Glomerular endothelial cell (primary cell): ENCODE data around the gene ACTL9. TPM values are rescaled to one million over a fixed set of nuclear protein-coding genes. Genes with fewer than 3 reads are reported as not detected.
"Not testable (repeated sequence)": the region's sequence is repeated elsewhere in the genome, so short reads cannot be mapped to it uniquely, and the experiment has no call there.

ENCODE experiments used
- DNase-seq: peaks from one replicate; pipeline ENCODE4 v3.0.0-alpha.2; 2011; ENCODE audit warnings: low read depth, low spot score; ENCODE audit errors: extremely low read depth
- total RNA-seq: library from RNA; depleted of rRNA; stranded (reverse); fragments of >200 nt; gene quantifications from 2 replicates; pipeline ENCODE4 v1.2.3, GENCODE V29; 2015

ACTL9 gene
- not detected in 2 replicates for total RNA-seq

GRCh38 chr19:8698433-8699063, at the start of gene ACTL9:
TSS of gene ACTL9 (minus strand) at chr19:8698795. CDS start at chr19:8698701, 94 bp downstream.
- DNase-seq, result no peak

GRCh38 chr19:8739291-8740065, 40.9 kb upstream of the ACTL9 start:
- not testable (repeated sequence) for DNase-seq

- no peak for DNase-seq
Measured at GRCh38 chr19:8738377-8738776, 39.8 kb upstream of the ACTL9 start.

- no peak for DNase-seq
Measured at GRCh38 chr19:8731428-8732169, 33.0 kb upstream of the ACTL9 start.

GRCh38 chr19:8724276-8724675, 25.7 kb upstream of the ACTL9 start:
- DNase-seq, result no peak

GRCh38 chr19:8722032-8722431, 23.4 kb upstream of the ACTL9 start:
- no peak for DNase-seq

- no peak for DNase-seq
Measured at GRCh38 chr19:8721334-8721733, 22.7 kb upstream of the ACTL9 start, which contains the start of gene OR2Z1. TSS of gene OR2Z1 (plus strand) at chr19:8721634. CDS start at chr19:8731029, 9,395 bp downstream.

GRCh38 chr19:8710337-8710736, 11.7 kb upstream of the ACTL9 start:
- DNase-seq, result not testable (repeated sequence)

- no peak for DNase-seq
Measured at GRCh38 chr19:8705742-8706141, 7.1 kb upstream of the ACTL9 start.

GRCh38 chr19:8705304-8705703, 6.7 kb upstream of the ACTL9 start:
- not testable (repeated sequence) for DNase-seq

- DNase-seq, result no peak
Measured at GRCh38 chr19:8703223-8703622, 4.6 kb upstream of the ACTL9 start.

- DNase-seq, result no peak
Measured at GRCh38 chr19:8702350-8702749, 3.8 kb upstream of the ACTL9 start.

GRCh38 chr19:8700956-8701355, 2.4 kb upstream of the ACTL9 start:
- DNase-seq, result no peak

GRCh38 chr19:8699908-8700307, 1.3 kb upstream of the ACTL9 start:
- no peak for DNase-seq

- no peak for DNase-seq
Measured at GRCh38 chr19:8697671-8698432, 743 bp downstream of the ACTL9 start.

GRCh38 chr19:8696993-8697392, 1.6 kb downstream of the ACTL9 start:
- no peak for DNase-seq

GRCh38 chr19:8695911-8696310, 2.7 kb downstream of the ACTL9 start:
- no peak for DNase-seq

GRCh38 chr19:8695501-8695900, 3.1 kb downstream of the ACTL9 start:
- no peak for DNase-seq

- DNase-seq, result no peak
Measured at GRCh38 chr19:8690753-8691539, 7.6 kb downstream of the ACTL9 start.

- no peak for DNase-seq
Measured at GRCh38 chr19:8688930-8689329, 9.7 kb downstream of the ACTL9 start.
